ENCODE data around the gene LILRA2.
"Not testable (repeated sequence)": the region's sequence is repeated elsewhere in the genome, so short reads cannot be mapped to it uniquely, and the experiment has no call there.

GRCh38 chr19:54578268-54578667 lies 4.7 kb downstream of the LILRA2 start:
- not testable (repeated sequence) for TF ChIP-seq CTCF, POLR2A (IDR thresholded peaks at IDR 0.05)
